DND-41 (cell line): ENCODE data around the gene AGPAT3.

Experiments used
- ATAC-seq: fragments of 200-7000 bp; cut with Tn5 transposase; 3 replicates; pipeline ENCODE4 v1.9.1; 2021; ENCODE audit warnings: low read depth; ENCODE audit not compliant: insufficient read depth
- DNase-seq: peaks from one replicate; pipeline ENCODE4 v3.0.0-alpha.2; 2020
- H2AFZ ChIP-seq: 2 replicates; pipeline ENCODE4 v1.6.0; 2012; ENCODE audit warnings: low read depth, low read length
- H3K27ac ChIP-seq: 2 replicates; pipeline ENCODE4 v1.5.1; 2012; ENCODE audit warnings: low read length, inconsistent platforms
- H3K27me3 ChIP-seq: fragments of 200-600 bp; sonication (generic); 2 replicates; pipeline ENCODE4 v1.6.0; 2012; ENCODE audit warnings: low read length, mild to moderate bottlenecking, inconsistent platforms; ENCODE audit not compliant: insufficient read depth, poor library complexity
- H3K36me3 ChIP-seq: 2 replicates; pipeline ENCODE4 v1.5.1; 2012; ENCODE audit warnings: low read length, inconsistent platforms; ENCODE audit not compliant: insufficient read depth
- H3K4me1 ChIP-seq: 2 replicates; pipeline ENCODE4 v1.5.1; 2012; ENCODE audit warnings: mild to moderate bottlenecking, low read length; ENCODE audit not compliant: insufficient read depth
- H3K4me2 ChIP-seq: 2 replicates; pipeline ENCODE4 v1.6.0; 2012; ENCODE audit warnings: mild to moderate bottlenecking, moderate library complexity, low read length, inconsistent platforms; ENCODE audit not compliant: insufficient read depth
- H3K4me3 ChIP-seq, 2 experiments: fragments of 200-600 bp in 1 of 2; shearing (Covaris generic) in 1 of 2; 2 replicates each; pipeline ENCODE4 v1.5.1; 2012 to 2016; ENCODE audit warnings: inconsistent platforms in 2 of 2, low read length in 2 of 2, mild to moderate bottlenecking in 2 of 2, low read depth in 1 of 2, moderate library complexity in 1 of 2
- H3K79me2 ChIP-seq: 2 replicates; pipeline ENCODE4 v1.6.0; 2012; ENCODE audit warnings: low read length, inconsistent platforms; ENCODE audit not compliant: insufficient read depth
- H3K9ac ChIP-seq: 2 replicates; pipeline ENCODE4 v1.6.0; 2012; ENCODE audit warnings: low read depth, mild to moderate bottlenecking, inconsistent platforms, low read length, moderate library complexity
- H3K9me3 ChIP-seq: 2 replicates; pipeline ENCODE4 v1.5.1; 2012; ENCODE audit warnings: low read length, moderate library complexity, mild to moderate bottlenecking, inconsistent platforms; ENCODE audit not compliant: insufficient read depth, severe bottlenecking
- H4K20me1 ChIP-seq: 2 replicates; pipeline ENCODE4 v1.6.0; 2012; ENCODE audit warnings: low read length; ENCODE audit not compliant: insufficient read depth
- CTCF ChIP-seq: IDR thresholded peaks from 2 replicates; pipeline ENCODE4 v1.5.1; 2012; ENCODE audit warnings: borderline replicate concordance, low read length, moderate library complexity, mild to moderate bottlenecking; ENCODE audit not compliant: poor library complexity, severe bottlenecking; ENCODE audit errors: extremely low read depth
- EZH2 ChIP-seq: IDR thresholded peaks from 3 replicates; pipeline ENCODE4 v1.6.1; 2012; ENCODE audit warnings: borderline replicate concordance, low read depth, mild to moderate bottlenecking, moderate library complexity, low read length, inconsistent platforms; ENCODE audit not compliant: severe bottlenecking

The AGPAT3 gene

GRCh38 chr21:43925096-43925481 lies 60.1 kb downstream of the AGPAT3 start:
- Histone ChIP-seq H2AFZ (no peak overlapping the region), H4K20me1 (peaks cover 88% of the 10 kb centered on the region)

DNA sequence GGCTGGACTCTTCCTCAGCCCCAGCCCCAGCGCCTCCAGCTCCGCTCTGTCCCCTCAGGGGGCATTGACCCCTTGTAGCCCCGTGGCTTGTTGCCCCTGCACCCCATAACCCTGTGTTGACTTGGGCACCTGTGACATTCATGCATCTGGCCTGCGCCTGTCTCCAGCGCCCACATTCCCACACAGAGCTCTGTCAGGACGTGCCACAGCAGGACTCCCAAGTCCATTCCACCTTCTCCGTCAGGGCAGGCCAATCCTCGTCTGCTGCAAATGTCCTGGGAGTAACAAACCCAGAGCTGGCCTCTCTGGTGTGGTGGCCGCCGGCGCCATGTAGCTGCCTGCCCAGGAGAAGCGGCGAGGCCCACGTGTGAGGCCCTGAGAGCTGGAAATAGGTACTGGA lies 60.6 kb downstream of the AGPAT3 start:
- peaks cover 48% of the 10 kb centered on the region for H3K36me3 ChIP-seq
- DNase-seq (no peak), ATAC-seq (no peak)
- H3K27ac ChIP-seq, result no peak overlapping the region
- H2AFZ ChIP-seq, result no peak overlapping the region
- H3K4me1 ChIP-seq, result peaks cover 3% of the 10 kb centered on the region; the same call in 1 of the 2 replicates
- TF ChIP-seq CTCF, result no peak
- TF ChIP-seq EZH2, result no peak
- H3K9me3 ChIP-seq, result no peaks in the 10 kb centered on the region
- no peak overlapping the region for H3K4me3 ChIP-seq
- H3K79me2 ChIP-seq, result peaks cover 91% of the 10 kb centered on the region
- H3K4me2 ChIP-seq, result no peak overlapping the region
- peaks cover 86% of the 10 kb centered on the region for H4K20me1 ChIP-seq
- no peaks in the 10 kb centered on the region for H3K27me3 ChIP-seq
- no peak overlapping the region for H3K9ac ChIP-seq

More at GRCh38 chr21:43925096-43925481, 60.1 kb downstream of the AGPAT3 start:
- no peak overlapping the region for H3K4me2 ChIP-seq
- no peaks in the 10 kb centered on the region for H3K9me3 ChIP-seq
- no peak overlapping the region for H3K4me3 ChIP-seq
- no peak for DNase-seq
- H3K27me3 ChIP-seq, result no peaks in the 10 kb centered on the region
- ATAC-seq, result no peak
- peaks cover 48% of the 10 kb centered on the region for H3K36me3 ChIP-seq
- TF ChIP-seq EZH2, result no peak
- no peak for TF ChIP-seq CTCF
- H3K4me1 ChIP-seq, result peaks cover 3% of the 10 kb centered on the region; the same call in 1 of the 2 replicates
- no peak overlapping the region for H3K9ac ChIP-seq
- no peak overlapping the region for H3K27ac ChIP-seq
- peaks cover 92% of the 10 kb centered on the region for H3K79me2 ChIP-seq

DNA sequence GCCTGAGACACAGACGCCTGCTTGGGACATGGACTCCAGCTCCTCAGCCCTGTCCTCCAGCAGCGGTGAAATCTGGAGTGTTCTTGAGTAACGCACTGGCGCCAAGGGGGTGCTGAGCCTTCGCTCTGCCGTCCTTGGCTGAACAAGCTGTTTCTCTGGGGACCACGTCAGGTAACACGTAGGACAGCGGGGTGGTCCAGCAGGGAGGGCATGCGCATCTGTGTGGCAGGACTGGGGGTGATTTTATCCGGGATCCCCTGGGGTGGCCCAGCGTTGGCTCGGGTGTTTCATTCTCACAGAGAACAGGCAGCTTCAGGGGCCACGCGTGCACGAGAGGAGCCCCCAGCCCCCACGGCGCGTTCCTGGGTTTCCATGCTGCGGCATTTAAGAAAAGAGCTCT lies 61.2 kb downstream of the AGPAT3 start:
- Histone ChIP-seq H2AFZ (no peak overlapping the region), H4K20me1 (peaks cover 87% of the 10 kb centered on the region), H3K79me2 (peaks cover 93% of the 10 kb centered on the region), H3K4me1 (peaks cover 2% of the 10 kb centered on the region; the same call in 1 of the 2 replicates), H3K9me3 (no peaks in the 10 kb centered on the region), H3K9ac (no peak overlapping the region), H3K27ac (no peak overlapping the region), H3K36me3 (peaks cover 48% of the 10 kb centered on the region), H3K4me2 (no peak overlapping the region), H3K4me3 (no peak overlapping the region), H3K27me3 (no peaks in the 10 kb centered on the region)
- ATAC-seq, result no peak
- DNase-seq, result no peak
- TF ChIP-seq CTCF (no peak), EZH2 (no peak)

GRCh38 chr21:43927591-43928221 lies 62.7 kb downstream of the AGPAT3 start:
- no peaks in the 10 kb centered on the region for H3K9me3 ChIP-seq
- H3K36me3 ChIP-seq, result peaks cover 59% of the 10 kb centered on the region
- no peaks in the 10 kb centered on the region for H3K4me1 ChIP-seq
- H3K9ac ChIP-seq, result no peak overlapping the region
- TF ChIP-seq EZH2 (no peak), CTCF (no peak)
- H3K27ac ChIP-seq, result no peak overlapping the region
- ATAC-seq (no peak), DNase-seq (no peak)
- H3K79me2 ChIP-seq, result peaks cover 93% of the 10 kb centered on the region
- no peaks in the 10 kb centered on the region for H3K27me3 ChIP-seq
- H4K20me1 ChIP-seq, result peaks cover 86% of the 10 kb centered on the region
- H3K4me3 ChIP-seq, result no peak overlapping the region
- no peak overlapping the region for H3K4me2 ChIP-seq
- no peak overlapping the region for H2AFZ ChIP-seq
